CD4-positive, alpha-beta T cell treated with Interleukin-12 subunit alpha and Interleukin-12 subunit beta, for 1 hour (primary cell): Measurements from ENCODE around the gene ROCK1.
"Not testable (repeated sequence)": the region's sequence is repeated elsewhere in the genome, so short reads cannot be mapped to it uniquely, and the experiment has no call there.

Source experiments
- DNase-seq: peaks from one replicate; pipeline ENCODE4 v3.0.0-alpha.2; 2020

The ROCK1 gene

DNA sequence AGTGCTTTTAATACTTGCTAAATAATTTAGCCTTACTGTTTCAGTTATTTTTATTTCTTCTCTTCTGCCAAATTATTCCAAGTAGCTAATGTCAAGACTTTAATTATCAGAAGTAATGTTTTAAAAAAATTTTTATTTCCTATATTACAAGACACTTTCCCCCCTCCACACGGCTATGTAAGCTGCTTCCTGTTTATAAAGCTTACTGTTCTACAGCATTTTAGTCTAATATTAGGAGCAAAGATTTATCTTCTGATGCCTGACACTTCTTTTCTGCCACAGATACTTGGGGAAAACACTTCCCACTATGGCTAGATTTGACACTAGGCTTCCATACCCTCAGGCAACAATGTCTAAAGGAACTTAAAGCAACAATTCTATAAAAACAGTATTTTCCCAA is 62.3 kb downstream of the ROCK1 start:
- no peak for DNase-seq

DNA sequence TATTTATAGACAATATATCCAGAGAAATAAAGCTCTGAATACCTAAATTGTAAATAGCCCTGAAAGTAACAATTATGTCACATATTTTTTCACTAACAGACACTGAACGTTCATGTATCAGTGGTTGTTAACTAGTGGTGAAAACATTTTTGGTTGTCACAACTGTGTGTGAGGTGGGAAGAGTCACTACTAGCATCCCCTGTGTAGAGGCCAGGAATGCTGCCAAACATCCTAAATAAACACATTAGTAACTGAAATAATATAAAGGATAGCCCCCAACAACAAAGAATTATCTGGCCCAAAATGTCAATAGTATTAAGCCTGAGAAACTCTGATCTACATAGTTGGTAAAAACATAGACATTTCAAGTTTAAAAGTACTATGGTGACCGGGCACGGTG is 64.5 kb downstream of the ROCK1 start:
- no peak for DNase-seq

DNA sequence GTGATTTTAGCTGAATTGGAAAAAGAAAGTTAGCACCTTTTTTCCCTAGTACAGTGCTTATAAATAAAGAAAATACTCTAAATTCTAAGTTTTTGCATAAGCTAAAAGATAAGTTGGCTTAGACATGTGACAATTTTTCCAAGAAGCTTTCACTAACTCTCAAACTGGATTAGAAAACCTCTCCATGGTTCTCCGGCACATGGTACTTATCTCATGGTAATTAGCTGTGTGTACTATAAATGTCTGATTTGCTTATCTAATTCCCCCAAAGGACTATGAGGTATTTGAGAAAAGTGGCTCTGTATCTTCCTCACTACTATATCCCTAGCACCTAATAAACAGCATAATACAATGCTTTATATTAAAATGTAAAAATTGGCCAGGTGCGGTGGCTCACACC is 71.1 kb downstream of the ROCK1 start:
- no peak for DNase-seq

DNA sequence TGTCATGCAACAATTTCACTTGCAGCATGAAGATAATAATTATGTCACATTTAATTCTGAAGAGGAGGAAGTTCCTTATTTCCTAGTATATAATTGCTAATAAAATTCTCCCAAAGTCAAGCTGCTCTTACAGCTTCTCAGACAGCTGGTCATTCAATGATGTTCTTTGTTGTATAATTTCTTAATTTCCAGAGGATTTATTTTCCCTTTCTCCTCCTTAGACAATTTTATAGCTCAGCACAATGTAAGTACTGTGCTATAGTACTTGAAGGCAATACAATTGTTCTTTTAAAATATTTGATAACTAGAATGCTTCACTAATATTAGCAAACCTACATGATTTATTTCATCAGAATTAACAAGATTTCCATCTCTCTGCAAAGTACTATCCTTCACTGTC is 73.4 kb downstream of the ROCK1 start:
- DNase-seq, result no peak

DNA sequence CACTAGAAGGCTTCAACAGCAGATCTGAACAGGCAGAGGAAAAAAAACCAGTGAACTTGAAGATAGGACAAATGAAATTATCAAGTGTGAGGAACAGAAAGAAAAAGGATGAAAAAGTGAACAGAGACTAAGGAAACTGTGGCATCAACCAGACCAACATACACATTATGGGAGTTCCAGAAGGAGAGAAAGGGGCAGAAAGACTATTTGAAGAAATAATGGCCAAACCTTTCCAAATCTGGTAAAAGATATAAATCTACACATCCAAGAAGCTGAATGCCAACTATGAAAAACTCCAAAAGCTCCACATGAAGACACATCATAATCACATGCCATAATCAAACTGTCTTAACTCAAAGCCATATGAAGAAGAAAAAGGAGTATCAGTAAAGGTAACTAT is 79.8 kb downstream of the ROCK1 start:
- DNase-seq, result no peak

DNA sequence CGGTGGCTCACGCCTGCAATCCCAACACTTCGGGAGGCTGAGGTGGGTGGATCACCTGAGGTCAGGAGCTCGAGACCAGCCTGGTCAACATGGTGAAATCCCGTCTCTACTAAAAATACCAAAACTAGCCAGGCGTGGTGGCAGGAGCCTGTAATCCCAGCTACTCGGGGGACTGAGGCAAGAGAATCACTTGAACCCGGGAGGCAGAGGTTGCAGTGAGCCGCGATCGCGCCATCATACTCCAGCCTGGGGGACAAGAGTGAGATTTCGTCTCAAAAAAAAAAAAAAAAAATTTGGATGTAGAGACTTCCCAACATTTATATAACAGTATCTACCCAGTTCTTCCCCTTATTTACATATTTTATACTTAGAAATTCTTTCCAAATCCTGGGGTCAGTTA is 93.4 kb downstream of the ROCK1 start:
- DNase-seq, result not testable (repeated sequence)

DNA sequence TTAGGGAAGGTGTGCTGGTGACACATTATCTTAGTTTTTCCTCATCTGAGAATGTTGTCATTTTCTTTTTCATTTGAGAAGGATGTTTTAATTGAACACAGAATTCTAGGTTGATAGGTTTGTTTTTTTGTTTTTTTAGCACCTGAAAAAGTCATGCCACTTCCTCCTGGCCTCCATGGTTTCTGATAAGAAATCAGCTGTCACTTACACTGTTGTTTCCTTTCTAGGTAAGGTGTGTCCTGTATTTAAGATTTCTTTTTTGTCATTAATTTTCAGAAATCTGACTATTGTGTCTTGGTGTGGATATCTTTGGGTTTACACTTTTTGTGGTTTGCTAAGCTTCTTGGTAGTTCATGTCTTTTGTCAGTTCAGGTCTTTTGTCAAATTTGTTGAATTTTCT is 99.3 kb downstream of the ROCK1 start:
- DNase-seq, result no peak

DNA sequence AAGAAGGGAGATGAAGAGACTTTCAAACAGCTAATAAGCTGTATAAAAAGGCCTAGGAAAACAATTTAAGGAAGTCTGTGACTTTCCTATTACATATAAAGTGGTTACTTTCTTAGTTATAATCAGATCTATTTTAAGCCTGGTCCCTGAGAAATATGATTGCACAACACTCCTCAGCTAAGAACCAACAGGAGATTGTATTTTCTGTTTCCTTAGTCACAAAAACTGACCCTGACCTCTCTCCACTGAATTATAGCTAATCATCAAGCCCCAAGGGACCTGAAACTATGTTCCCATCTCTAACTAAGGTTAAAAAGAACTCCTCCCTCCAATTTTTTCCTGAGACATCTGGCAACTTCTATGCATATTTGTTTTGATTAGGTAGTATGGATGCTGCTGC is 106.9 kb downstream of the ROCK1 start:
- DNase-seq, result no peak

DNA sequence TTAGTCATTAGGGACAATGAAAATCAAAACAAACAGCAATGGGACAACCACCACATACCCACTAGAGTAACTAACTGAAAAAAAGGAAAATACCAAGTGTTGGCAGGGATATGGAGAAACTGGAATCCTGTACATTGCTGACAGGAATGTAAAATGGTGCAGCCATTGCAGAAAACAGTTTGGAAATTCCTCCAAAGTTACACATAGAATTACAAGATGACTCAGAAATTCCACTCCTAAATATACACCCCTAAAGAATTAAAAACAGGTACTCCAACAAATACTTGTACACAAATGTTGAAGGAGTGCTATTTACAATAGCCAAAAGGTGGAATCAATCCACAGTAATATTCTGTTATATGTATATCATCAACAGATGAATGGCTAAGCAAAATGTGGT is 110.9 kb downstream of the ROCK1 start:
- DNase-seq, result no peak

DNA sequence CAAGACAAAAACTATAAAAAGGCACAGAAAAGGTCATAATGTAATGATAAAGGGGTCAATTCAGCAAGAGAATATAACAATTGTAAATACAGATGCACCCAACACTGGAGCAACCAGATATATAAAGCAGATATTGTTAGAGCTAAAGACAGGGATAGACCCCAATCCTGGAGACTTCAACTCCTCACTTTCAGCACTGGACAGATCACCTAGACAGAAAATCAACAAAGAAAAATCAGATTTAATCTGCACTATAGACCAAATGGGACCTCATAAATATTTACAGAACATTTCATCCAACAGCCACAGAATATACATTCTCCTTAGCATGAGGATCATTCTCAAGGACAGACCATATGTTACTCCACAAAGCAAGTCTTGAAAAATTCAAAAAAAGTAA is 114.2 kb downstream of the ROCK1 start:
- DNase-seq, result no peak

DNA sequence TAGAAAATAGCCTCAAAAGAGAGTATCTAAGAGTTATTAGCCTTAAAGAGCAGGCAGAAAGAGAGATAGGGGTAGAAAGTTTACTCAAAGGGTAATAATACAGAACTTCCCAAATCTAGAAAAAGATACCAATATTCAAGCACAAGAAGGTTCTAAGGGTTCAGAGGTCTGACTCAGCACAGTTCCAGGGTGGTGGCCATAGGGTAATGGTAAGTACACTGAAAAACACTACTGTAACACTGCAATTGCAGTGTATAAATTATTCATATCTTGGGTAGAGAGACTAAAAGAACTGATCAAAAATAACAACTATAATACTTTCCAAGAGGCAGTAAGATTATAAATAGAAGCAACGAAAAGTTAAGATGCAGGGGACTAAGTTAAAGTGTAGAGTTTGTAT is 115.2 kb downstream of the ROCK1 start:
- DNase-seq, result no peak

DNA sequence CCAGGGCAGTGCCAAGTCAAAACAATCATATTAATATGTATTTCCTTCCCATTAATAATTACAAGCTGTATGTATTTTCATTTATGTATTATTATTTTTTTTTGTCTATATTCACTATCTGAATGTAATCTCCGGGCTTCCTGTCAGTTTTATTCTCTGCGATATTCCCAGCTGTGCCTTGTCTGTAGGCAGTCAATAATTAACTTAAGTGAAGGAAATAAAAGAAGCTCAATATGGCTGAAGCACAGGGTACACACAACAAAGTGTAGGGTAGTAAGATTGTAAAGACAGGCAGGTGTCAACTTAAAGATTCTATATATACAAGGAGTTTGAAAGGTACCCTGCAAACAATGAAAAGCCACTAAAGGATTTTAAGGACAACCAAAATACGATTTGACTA is 122.9 kb downstream of the ROCK1 start:
- DNase-seq, result no peak

DNA sequence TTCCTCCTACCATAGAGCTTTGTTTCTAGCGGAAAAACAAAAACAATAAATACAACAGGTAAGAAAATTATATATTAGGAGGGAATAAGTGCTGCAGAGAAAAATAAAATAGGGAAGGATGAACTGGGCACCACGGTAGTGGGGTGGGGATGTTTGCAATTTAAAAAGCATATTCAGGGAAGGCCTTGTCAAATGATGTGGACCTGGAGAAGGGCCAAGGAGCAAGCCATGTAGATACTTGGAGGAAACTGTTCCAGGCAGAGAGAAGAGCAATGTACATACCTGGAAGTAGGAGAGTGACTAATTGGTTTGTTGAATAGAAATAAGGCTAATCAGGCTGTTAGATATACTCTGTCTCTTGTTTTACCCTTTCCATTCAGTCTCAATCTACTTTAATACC is 136.5 kb downstream of the ROCK1 start:
- DNase-seq, result no peak

DNA sequence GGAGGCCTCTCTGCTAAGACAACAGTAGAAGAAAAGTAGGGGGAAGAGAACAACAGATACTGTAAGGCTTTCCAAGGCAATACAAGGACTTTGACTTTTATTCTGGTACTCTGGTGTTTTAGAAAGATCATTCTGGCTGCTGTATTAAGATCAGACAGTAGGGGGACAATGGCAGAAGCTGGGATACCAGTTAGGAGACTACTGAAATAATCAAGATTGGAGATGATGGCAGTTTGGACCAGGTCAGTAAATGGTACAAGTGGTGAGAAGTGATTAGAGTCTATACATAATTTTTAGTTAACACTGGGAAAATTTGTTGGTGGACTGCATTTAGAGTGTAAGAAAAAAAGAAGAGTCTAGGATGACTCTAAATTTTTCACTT is 139.7 kb downstream of the ROCK1 start:
- DNase-seq, result peak; percentile 22

DNA sequence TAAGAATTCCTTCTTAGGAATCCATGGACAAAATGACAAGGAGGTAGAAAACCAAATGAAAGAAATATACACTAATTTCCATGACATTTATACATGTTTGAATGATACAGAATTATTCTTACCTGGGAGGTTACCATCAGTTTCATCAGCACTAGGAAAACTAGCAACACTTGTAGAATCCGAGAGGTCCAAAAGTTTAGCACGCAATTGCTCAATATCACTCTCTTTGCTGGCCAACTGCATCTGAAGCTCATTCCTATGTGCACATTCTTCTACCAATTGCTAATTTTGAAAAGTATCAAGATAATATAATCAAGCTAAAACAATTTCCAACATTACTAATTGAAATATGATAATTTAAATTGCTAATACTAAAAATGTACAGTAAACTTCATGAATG is 144.8 kb downstream of the ROCK1 start:
- DNase-seq, result no peak

DNA sequence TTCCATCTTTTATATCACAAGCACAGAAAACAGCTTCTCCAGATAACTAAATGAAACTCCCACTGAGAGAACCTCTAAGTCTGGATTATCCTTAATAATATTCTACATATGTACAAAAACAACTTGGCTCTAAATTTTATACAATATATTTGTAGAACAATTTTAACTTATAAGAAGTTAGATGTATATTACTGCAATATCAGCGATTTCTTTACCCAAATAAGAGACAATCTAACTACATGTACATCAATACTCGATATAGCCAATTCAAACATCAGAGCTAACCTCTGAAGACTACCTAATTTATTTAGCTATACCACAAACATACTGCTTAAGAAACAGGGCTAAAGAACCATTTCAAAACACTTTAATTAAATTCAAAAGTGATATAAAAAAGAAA is 148.6 kb downstream of the ROCK1 start:
- no peak for DNase-seq

DNA sequence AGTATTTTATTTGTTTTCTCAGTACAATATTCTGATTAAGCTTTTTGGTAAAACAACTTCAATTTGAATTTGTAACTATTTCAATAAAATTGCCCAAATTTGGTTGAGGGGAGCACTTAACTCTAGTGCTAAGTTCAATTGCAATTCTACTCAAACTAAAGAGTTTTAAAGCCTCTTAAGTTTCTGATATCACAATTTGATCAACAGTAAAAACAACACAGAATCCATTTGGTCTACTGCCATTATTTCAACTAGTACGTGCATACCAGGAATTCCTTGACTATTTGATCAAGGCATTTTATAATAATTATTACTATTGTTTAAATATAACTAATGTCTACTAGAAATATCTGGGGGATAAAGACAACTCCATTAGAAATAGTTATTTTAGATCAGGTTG is 150.9 kb downstream of the ROCK1 start:
- DNase-seq, result no peak

DNA sequence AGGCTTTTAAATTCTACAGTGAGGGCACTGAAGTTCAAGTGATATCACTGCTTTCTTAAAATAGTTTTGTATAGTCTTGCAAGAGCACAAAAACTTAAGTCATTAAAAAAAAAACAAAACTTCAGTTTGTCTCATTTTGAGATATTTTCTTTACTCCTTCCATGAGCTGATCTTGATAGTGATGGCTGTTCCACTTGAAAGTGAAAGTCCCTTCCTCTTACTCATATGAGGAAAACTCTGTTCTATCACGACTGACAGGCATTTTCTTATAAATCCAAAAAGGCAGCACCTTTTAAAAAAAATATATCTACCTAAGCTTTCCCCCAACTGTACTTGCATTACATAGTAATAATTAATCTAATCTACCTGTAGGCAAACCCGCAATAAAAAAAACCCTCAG is 160.8 kb downstream of the ROCK1 start:
- DNase-seq, result not testable (repeated sequence)
